Upper lobe of left lung (tissue), 4 donors: ENCODE measurements around the gene RBM20.

Source experiments
- EP300 ChIP-seq, 4 donors: sonication (generic); formaldehyde crosslinking; IDR thresholded peaks; one replicate each; pipeline ENCODE4 v1.5.1; 2017; ENCODE audit warnings: antibody characterized with exemption in 4 of 4, control low read depth in 2 of 4
- TF ChIP-seq, protein P1 (sequence below), 6 experiments: fragments of 450-650 bp in 4 of 6; fragments of 200-600 bp in 2 of 6; sonication (generic) in 2 of 6; IDR thresholded peaks; one replicate each; pipeline ENCODE4 v1.5.1; 2016 to 2019; ENCODE audit warnings: antibody characterized with exemption in 6 of 6

DNA sequence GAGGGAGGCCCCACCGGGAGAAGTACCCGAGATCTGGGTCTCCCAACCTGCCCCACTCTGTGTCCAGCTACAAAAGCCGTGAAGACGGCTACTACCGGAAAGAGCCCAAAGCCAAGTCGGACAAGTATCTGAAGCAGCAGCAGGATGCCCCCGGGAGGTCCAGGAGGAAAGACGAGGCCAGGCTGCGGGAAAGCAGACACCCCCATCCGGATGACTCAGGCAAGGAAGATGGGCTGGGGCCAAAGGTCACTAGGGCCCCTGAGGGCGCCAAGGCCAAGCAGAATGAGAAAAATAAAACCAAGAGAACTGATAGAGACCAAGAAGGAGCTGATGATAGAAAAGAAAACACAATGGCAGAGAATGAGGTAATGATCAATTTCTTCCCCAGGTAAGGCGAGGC lies 168.4 kb downstream of the RBM20 start:
- TF ChIP-seq, protein P1, sequence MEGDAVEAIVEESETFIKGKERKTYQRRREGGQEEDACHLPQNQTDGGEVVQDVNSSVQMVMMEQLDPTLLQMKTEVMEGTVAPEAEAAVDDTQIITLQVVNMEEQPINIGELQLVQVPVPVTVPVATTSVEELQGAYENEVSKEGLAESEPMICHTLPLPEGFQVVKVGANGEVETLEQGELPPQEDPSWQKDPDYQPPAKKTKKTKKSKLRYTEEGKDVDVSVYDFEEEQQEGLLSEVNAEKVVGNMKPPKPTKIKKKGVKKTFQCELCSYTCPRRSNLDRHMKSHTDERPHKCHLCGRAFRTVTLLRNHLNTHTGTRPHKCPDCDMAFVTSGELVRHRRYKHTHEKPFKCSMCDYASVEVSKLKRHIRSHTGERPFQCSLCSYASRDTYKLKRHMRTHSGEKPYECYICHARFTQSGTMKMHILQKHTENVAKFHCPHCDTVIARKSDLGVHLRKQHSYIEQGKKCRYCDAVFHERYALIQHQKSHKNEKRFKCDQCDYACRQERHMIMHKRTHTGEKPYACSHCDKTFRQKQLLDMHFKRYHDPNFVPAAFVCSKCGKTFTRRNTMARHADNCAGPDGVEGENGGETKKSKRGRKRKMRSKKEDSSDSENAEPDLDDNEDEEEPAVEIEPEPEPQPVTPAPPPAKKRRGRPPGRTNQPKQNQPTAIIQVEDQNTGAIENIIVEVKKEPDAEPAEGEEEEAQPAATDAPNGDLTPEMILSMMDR (IDR thresholded peaks at IDR 0.05) = no peak
- TF ChIP-seq EP300 (IDR thresholded peaks at IDR 0.05) = no peak
